T-helper 1 cell treated with Interleukin-12 subunit alpha and Interleukin-12 subunit beta and Interleukin-4 antibody, amounts not matched to agents 30 ng/mL and 1 ng/mL, for 36 hours (primary cell): Measurements from ENCODE around the gene YPEL3. TPM values are rescaled to one million over a fixed set of nuclear protein-coding genes. Genes with fewer than 3 reads are reported as not detected.

Source experiments
- intact Hi-C: fragments of 100-400 bp; cut with micrococcal nuclease; formaldehyde crosslinking; loops from one replicate; pipeline ENCODE4 v1.15.1; 2024
- total RNA-seq: library from RNA; stranded (reverse); gene quantifications from 2 replicates; pipeline ENCODE4 v1.2.3, GENCODE V29; 2022

Gene YPEL3
- total RNA-seq, 1 donor from 2014 or later: 49.2 TPM

DNA sequence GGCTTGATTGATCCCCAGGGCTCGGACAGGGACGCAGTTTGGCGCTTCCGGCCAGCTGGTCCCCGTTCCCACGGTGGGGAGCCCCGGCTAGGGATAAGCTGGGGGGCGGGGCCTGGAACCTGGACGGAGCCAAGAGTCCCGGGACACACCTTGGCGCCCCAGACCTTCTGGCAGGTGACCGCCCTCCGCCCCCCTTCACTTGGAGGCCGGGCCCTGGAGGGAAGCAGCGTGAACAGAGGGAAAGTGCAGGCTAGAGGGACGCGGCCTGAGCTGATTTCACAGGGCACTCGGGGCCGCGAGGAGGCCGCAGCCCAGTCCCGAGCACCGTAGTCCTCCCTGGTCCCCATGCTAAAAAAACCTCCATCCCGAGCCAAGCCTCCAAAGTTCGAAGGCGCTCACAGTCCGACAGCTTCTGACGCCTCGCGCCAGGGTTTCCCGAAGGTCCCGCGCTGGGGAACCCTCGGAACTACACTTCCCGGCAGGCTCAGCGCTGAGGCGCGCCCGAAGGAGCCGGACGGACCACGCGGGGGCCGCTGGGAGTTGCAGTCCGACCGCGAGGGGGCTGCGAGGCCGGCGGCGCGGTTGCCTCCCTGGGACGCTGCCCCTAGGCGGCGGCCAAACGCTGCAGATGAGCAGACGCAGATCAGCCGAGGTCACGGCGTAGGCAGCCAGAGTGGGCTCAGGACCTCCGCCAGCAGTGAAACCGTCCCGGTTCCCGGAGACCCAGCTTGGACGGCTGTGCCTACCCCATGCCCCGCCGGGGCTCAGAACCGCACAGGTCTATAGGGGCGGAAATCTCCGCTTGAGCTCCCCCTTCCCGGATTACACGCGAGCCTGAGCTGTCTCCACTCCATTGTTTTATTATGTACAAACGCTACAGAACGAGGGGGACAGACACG lies 4.3 kb downstream of the YPEL3 start, which contains the start of gene TBX6:
TSS of gene TBX6 (minus strand) at position 451 of the 899 bp plus-strand sequence. CDS start 731 bp downstream, outside the sequence.
- intact Hi-C loops: loop anchor here (1.0 to 10.0 kb wide), 7 partner anchors 15 to 563 kb away; partner anchors contain the start of genes ALDOA, CORO1A, FBRS and KCTD13

DNA sequence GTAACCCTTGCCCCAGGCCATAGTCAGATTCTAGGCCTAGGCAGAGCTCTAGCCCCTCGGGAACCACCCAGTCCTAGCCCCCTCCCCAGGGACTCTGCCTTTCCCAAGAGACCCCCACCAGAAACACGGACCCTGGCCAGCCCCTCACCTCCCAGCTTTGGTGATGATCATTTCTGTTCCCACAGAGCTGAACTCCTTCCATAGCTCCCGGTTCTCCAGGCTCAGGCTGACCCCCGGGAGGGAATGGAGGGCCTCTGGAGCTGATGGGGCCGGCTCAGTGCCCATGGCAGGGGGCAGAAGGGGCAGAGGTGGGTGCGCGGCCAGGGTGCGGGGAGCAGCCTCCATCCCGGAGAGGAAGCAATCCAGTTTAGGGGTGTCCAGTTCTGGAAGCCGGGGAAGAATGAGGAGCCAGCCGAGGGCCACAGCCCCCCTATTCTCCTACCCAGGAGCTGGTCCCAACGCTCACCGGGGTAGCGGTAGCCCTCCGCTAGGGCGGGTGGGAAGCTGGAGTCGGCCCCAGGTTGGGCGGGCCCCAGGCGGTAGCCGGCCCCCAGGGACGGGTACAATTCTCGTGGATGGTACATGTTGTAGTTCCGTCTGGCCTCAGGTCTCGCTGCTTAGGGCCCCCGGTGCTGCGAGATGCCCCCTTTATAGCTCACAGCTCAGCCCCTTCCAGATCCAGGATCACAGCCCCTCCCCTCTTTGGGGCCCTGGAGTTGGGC lies 5.2 kb downstream of the YPEL3 start:
- intact Hi-C loops: loop anchor here (1.0 to 10.0 kb wide), 3 partner anchors 281 to 564 kb away; partner anchors contain the start of genes FBRS and PRR14

DNA sequence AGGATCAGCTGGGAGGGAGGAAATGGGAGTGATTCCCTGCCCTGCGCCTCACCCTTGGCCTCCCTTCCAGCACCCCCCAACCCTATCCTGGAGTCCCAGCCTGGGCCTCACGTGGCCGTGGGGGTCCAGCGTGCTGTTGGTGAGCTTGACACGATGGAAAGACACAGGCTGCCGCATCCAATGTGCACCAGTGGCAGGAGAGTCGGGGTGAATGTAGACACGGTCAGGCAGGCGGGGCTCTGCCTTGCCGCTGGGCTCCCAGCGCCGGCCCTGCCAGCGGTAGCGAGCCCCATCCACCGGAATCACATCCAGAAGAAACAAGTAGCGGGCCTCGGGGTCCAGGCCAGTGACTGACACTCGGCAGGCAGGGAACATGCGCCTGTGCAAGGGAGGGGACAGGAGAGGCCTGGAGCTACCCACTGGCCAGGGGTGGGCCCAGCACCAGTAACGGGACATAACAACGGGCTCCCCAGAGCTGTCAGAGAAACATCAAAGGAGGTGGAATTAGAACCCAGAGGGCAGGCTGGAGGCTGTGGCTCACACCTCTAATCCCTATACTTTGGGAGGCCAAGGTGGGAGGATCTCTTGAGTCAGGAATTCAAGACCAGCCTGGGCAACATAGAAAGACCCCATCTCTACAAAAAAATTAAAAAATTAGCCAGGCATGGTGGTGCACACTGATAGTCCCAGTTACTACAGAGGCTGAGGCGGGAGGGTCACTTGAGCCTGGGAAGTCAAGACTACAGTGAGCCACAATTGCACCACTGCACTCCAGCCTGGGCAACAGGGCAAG lies 7.0 kb downstream of the YPEL3 start:
- intact Hi-C loops: no loop called here

DNA sequence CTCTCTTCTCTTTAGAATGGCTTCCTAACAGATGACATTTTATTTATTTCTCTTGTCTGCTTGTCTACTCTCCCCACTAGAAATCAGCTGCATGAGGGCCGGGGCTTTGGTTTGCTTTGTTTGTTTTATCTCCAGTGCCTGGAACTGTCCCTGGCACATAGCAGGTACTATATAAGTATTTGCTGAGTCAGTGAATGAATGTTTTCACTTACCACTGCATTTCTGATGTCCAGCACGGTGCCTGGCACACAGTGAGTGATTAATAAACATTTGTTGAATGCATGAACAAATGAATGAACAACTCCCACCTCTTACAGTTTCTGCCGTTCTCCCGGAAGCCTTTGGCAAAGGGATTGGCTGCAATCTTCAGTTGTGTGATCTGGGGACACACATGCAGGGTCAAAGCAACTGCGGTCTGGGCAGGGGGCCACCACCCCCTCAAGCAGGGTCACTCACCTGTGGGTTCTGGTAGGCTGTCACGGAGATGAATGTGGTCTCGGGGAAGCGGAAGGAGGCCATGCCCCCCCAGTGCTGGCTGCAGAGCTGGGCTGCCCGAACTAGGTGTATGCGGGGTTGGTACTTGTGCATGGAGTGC lies 7.7 kb downstream of the YPEL3 start:
- intact Hi-C loops: no loop called here

DNA sequence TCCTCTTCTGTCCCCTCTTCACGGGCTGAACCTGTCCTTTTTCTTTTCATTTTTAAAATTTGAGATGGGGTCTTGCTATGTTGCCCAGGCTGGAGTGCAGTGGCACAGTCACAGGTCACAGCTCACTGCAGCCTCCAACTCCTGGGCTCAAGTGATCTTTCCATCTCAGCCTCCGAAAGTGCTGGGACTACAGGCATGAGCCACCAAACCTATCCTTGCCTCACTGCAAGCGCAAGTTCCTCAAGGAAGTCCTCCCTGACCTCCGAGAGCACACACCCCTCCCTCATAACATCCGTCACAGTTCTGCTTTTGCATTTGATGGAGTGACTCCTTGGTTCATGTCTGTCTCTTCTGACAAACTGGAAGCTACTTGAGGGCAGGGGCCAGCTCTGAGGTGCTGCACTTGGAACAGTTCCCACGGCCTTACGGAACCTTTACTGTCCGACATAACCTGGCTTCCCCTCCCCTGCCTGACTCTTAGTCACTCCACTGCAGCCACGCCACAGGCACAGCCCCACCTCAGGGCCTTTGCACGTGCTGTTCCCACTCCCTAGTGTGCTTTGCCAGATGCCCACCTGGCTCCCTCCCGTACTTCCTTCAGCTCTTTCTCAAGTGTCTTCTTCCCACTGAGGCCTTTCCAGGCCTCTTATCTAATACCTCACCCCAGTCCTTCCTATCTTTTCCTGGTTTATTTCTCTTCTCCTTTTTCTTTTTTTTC lies 8.7 kb downstream of the YPEL3 start:
- intact Hi-C loops: no loop called here

DNA sequence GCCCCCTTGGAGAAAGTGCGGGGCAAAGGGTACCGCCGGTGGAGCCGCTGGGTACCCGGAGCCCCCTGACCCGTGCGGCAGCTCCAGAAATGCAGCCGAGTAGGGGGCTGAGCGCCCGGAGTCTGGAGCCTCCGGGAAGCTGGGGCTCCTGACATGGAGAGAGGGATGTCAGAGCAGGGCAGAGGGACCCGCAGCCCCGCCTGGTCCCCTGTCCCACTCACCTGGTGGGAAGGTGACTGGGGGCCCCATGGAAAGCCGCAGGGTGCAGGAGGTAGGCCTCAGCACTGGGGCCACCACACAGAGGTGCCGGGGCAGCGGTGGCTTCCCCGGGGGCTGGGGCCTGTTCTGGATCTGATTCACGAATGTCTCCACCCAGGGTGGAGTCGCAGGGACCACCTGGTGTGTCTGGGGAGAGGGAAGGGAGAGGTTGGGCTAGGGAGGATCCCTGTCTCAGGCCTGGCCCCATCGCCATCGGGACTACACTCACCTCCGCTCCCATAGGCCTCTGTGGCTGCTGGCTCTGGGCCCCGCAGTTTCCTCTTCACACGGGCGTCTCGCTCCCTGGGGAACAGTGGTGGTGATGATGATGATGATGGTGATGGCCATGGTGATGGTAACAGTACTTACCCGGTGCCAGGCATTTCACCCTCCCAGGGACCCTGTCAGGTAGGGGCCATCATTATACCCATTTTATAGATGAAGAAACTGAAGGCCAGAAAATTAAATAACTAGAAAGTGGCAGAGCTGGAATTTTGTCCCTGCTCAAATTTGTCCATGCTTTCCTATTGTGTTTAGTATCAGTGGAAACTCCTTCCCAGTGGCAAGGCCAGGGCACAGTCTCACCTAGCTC lies 9.5 kb downstream of the YPEL3 start:
- intact Hi-C loops: no loop called here

DNA sequence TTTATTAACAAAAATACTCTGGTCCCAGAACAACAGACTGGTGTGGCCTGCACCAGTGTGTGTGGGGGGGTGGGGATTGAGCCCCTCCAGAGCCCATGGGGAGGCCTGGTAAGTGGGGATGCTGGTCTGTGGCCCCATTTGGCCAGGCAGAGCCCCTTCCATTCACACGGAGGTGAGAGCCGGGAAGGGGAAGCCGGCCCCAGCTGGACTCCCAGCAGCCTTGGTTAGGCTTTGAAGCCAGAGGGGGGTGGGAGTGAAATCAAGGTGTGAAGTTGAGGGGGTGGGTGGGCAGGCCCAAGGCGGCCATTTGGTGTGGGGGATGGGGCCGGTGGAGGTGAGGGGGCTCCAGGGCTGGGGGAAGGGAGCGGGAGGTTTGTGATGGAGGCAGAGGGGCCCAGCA lies 10.2 kb downstream of the YPEL3 start:
- intact Hi-C loops: no loop called here

DNA sequence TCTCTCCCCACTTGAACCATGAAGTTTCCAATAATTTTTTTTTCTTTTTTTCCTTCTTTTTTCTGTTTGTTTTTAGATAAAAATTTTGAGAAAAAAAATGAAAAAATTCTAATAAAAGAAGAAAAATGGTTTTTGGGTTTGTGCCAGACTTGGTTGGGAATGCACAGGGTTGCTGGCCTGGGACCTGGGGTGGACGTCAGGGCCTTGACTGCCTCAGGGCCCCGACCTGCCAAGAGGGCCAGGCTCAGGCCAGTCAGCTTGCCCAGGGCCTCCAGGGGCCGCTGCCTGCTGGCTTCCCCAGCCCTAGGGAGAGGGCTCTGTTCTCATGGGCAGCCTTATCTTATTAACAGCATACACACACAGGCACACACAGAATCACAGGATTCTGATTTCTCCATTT lies 10.8 kb downstream of the YPEL3 start:
- intact Hi-C loops: no loop called here

DNA sequence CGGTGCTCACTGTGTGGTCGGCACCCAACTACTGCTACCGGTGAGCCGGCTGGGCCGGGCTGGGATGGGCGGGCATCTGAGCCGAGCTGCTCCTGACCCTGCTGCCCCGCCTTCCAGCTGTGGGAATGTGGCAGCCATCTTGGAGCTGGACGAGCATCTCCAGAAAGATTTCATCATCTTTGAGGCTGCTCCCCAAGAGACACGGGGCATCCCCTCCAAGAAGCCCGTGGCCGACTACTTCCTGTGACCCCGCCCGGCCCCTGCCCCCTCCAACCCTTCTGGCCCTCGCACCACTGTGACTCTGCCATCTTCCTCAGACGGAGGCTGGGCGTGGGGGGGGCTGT lies 11.2 kb downstream of the YPEL3 start:
- intact Hi-C loops: no loop called here

DNA sequence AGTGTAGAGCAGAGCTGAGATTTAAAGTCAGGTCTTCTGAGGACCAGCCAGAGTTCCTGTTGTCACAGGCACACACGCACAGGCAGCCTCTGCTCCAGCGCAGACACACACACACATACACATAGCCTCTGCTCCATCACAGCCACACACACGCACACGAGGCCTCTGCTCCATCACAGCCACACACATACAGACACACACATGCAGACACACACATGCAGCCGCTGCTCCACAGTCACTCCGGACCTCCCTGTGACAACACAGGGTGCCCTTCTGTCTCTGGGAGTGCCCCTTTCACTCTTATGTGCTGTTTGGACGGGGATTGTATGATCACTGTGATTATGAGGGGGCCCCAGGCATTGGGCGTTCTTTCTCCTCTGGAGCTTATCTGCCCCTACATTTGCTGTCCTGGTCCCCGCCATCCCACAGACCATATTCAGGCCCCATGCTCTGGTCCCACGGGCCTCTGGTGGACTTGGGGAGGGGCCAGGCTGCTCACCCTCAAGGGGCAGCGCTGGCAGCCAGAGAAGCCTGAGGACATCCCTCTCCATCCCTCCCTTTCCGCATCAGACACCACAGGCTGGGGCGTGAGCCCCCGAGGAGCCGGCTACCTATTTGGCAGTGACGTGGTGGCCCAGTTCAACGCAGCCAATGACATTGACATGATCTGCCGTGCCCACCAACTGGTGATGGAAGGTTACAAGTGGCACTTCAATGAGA lies 11.8 kb downstream of the YPEL3 start:
- intact Hi-C loops: no loop called here

DNA sequence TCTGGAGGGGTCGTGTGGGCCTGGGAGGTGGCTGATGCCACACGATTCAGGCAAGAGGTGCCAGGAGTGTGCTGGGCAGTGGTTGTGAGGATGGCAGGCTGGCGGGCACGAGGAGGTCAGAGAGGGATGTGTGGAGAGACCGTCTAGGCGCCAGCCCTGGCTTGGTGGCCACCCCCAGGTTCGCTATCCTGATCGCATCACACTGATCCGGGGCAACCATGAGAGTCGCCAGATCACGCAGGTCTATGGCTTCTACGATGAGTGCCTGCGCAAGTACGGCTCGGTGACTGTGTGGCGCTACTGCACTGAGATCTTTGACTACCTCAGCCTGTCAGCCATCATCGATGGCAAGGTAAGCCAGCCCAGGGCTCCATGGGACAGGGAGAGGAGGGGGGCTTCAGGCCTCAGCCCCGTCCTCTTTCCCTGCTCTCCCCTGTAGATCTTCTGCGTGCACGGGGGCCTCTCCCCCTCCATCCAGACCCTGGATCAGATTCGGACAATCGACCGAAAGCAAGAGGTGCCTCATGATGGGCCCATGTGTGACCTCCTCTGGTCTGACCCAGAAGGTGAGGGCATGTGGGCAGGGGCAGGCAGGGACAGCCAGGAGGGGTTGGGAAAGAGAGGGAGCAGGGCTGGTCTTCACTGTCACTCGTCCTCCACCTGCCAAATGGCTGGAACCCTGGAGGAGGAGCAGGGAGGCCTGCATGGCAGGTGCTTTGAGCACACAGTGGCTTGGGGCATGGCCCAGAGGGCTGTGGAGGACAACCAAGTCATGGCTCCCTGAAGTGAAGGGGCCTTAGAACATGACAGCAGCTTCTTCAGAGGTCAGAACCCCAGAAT lies 12.6 kb downstream of the YPEL3 start:
- intact Hi-C loops: no loop called here

DNA sequence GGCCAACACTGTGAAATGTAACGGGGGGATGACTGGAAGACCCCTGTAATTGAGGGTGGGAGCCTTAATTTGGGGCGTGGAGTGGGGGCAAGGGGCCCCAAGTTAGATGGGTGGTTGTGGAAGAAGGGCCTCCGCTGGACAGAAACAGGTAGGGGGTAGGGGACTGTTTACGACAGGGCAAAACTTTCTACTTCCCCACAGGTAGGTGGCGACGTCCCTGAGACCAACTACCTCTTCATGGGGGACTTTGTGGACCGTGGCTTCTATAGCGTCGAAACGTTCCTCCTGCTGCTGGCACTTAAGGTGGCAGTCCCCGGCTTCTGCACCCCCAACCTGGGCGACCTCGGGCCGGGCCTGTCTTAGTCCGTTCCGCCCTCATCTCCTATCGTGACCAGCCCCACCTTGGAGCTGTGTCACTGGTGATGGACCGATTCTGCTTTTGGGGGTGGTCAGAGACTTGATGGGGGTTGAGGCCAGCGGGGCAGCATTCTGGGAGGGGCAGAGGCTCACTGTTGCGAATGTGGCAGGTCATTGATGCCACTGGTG lies 13.4 kb downstream of the YPEL3 start:
- intact Hi-C loops: no loop called here

DNA sequence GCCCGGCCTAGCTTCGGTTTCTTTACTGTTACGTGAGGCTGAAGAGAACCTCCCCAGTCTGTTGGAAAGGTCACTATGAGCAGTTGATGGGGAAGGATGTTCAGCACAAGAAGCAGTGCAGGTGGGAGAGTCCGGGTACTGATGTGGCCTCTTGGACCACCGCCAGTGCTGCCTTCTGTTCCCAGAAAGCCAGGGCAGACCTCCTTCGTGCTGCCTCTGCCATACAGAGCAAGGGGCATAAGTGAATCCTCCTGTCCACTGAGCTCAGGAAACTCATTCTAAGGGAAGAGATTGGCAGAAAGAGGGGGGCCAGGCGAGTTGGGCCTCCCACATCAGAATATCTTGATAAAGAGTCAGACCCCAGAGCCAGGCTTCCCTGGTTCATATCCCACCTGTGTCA lies 16.5 kb downstream of the YPEL3 start:
- intact Hi-C loops: no loop called here

DNA sequence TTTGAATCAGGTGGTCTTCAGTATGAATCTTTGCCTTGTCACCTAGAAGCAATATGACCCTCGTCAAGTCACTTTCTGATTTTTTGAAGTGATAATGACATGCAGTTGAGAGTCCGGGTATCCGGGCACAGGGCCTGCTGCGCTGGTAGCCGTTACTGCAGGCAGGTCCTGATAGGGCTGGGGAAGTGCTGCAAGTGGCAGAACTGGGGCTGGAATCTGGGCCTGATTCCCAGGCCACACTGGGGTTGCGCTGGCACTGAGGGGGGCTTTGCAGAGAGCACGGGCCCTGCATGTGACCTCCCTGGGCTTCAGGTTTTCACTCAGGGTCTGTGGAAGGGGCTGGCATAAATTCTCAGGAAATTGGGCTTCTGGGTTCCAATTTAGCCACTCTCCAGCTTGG lies 17.3 kb downstream of the YPEL3 start:
- intact Hi-C loops: no loop called here

DNA sequence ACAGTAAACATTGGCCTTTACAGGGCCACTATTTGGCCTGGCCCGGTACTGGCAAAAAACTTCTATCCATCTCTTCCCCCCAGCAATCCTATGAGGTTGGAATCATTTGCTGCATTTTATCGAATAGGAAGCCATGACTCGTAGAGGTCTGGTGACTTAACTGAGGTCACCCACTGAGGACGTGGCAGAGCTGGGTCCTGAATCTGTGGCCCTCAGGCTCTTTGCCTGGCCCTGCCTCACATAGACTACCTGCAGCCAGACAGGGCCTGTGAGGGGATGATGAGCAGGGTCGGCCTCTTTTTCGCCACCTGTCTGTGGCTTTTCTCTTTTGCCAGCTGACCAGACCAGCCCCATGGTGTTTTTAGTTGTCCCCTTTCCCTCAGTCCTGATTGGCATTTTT lies 18.4 kb downstream of the YPEL3 start:
- intact Hi-C loops: loop anchor here (2.0 kb wide), 1 partner anchor 45 kb away; the partner anchor contains the start of gene MAPK3

DNA sequence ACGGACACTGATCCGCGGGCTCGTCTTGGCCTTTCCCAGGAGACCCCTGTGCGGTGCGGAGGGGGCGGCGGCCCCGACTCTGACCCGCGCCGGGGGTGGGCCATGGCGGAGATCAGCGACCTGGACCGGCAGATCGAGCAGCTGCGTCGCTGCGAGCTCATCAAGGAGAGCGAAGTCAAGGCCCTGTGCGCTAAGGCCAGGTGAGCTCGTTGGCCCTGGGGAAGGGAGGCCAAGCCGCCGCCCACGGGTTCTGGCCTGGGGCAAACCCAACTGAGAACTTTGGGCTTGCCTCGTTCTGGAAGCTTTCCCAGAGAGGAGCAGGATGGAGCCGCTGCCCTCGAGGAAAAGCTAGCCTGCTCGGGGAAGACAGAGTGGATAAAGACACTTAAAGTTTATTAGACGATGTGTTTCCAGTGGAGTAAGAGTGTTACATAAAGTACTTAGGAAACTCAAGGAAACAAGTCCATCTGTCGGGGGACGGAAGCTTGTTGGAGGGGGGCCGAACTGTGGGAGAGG lies 19.7 kb downstream of the YPEL3 start:
- intact Hi-C loops: loop anchor here (1.0 to 2.0 kb wide), 4 partner anchors 16 to 622 kb away; partner anchors contain the start of genes MAPK3 and YPEL3
